HepG2 (cell line): ENCODE data around the gene NRP1. TPM values are rescaled to one million over a fixed set of nuclear protein-coding genes. Genes with fewer than 3 reads are reported as not detected.

Experiments
- ATAC-seq: fragments of 200-7000 bp; cut with Tn5 transposase; 3 replicates; pipeline ENCODE4 v1.9.1; 2020; ENCODE audit warnings: mild to moderate bottlenecking, moderate library complexity
- BruUV-seq: library from RNA; stranded (reverse); fragments of 400-500 nt; replicated peaks from 2 replicates; lab custom pipeline; 2021; lab: Mats Ljungman, UMichigan
- CTCF ChIA-PET: fragments of 300-600 bp; formaldehyde crosslinking; extraction: SDS; loops from one replicate; lab custom pipeline; 2021; ENCODE audit warnings: low total read pairs, inconsistent platforms, low intra/inter-chr PET ratio; lab: Yijun Ruan, JAX
- POLR2A ChIA-PET: fragments of 350-600 bp; sonication (Branson Sonifier 250); formaldehyde crosslinking; loops from one replicate; lab custom pipeline; 2020; ENCODE audit warnings: antibody characterized with exemption, inconsistent platforms; lab: Yijun Ruan, JAX
- DNase-seq: peaks from one replicate; pipeline ENCODE4 v3.0.0-alpha.2; 2015; ENCODE audit warnings: low spot score
- FAIRE-seq: peaks from 3 replicates; lab custom pipeline; 2011; peaks lifted over from hg19 to GRCh38; lab: Jason Lieb, UNC
- H2AFZ ChIP-seq: one replicate; pipeline ENCODE4 v1.6.1; 2011; ENCODE audit warnings: low read length, inconsistent platforms
- H3K27ac ChIP-seq: fragments of 300-600 bp; 3 replicates; pipeline ENCODE4 v1.8.0; 2011; ENCODE audit warnings: mixed run types, mild to moderate bottlenecking, mixed read lengths, low read length, inconsistent platforms; ENCODE audit not compliant: insufficient read depth; ENCODE audit errors: extremely low read length
- H3K27me3 ChIP-seq, 2 experiments: fragments of 200-600 bp in 1 of 2; 2 replicates in 1 of 2; 3 replicates in 1 of 2; pipeline versions ENCODE4 v1.6.0 to v1.8.0; 2011; ENCODE audit warnings: low read length in 2 of 2, mild to moderate bottlenecking in 2 of 2, moderate library complexity in 2 of 2, inconsistent platforms in 1 of 2; ENCODE audit not compliant: insufficient read depth in 2 of 2, control insufficient read depth in 1 of 2
- H3K36me3 ChIP-seq, 2 experiments: fragments of 200-600 bp in 1 of 2; replicated peaks in 1 of 2; 2 replicates in 1 of 2; 3 replicates in 1 of 2; pipeline versions ENCODE4 v1.5.1 to v1.8.0; 2011; ENCODE audit warnings: low read length in 2 of 2, inconsistent platforms in 1 of 2; ENCODE audit not compliant: insufficient read depth in 2 of 2, control insufficient read depth in 1 of 2
- H3K4me1 ChIP-seq: 2 replicates; pipeline ENCODE4 v1.5.1; 2012; ENCODE audit warnings: low read length, inconsistent platforms; ENCODE audit not compliant: insufficient read depth
- H3K4me2 ChIP-seq: 2 replicates; pipeline ENCODE4 v1.6.0; 2011; ENCODE audit warnings: low read depth, low read length, inconsistent platforms
- H3K4me3 ChIP-seq, 3 experiments: fragments of 200-600 bp in 1 of 3; sonication (generic), shearing (Covaris generic) in 1 of 3; replicated peaks in 1 of 3; 2 replicates each; pipeline ENCODE4 v1.5.1; 2011 to 2016; ENCODE audit warnings: low read length in 3 of 3, inconsistent platforms in 2 of 3, low read depth in 2 of 3, mild to moderate bottlenecking in 2 of 3, control low read depth in 1 of 3, mixed read lengths in 1 of 3; ENCODE audit not compliant: insufficient read depth in 1 of 3
- H3K79me2 ChIP-seq: one replicate; pipeline ENCODE4 v1.6.1; 2011; ENCODE audit warnings: low read length, inconsistent platforms; ENCODE audit not compliant: insufficient read depth
- H3K9ac ChIP-seq: 2 replicates; pipeline ENCODE4 v1.6.0; 2011; ENCODE audit warnings: mild to moderate bottlenecking, low read depth, low read length, inconsistent platforms; ENCODE audit not compliant: insufficient read depth
- H3K9me3 ChIP-seq: 2 replicates; pipeline ENCODE4 v1.5.1; 2012; ENCODE audit warnings: mild to moderate bottlenecking, low read length
- H4K20me1 ChIP-seq: 2 replicates; pipeline ENCODE4 v1.6.0; 2011; ENCODE audit warnings: inconsistent platforms, mild to moderate bottlenecking, low read length, moderate library complexity; ENCODE audit not compliant: insufficient read depth
- ELF1 ChIP-seq: sonication (generic); formaldehyde crosslinking; IDR thresholded peaks from 2 replicates; pipeline ENCODE4 v1.4.0; 2020; ENCODE audit warnings: missing genetic modification reagents
- GATAD2A ChIP-seq: IDR thresholded peaks from 2 replicates; pipeline ENCODE4 v1.6.1; 2016
- GLMP ChIP-seq: sonication (generic); formaldehyde crosslinking; IDR thresholded peaks from 2 replicates; pipeline ENCODE4 v1.9.0; 2021; ENCODE audit warnings: missing genetic modification reagents, mild to moderate bottlenecking, borderline replicate concordance
- JARID2 ChIP-seq: sonication (generic); formaldehyde crosslinking; IDR thresholded peaks from 2 replicates; pipeline ENCODE4 v1.8.1; 2023; ENCODE audit warnings: missing genetic modification reagents, inconsistent platforms; ENCODE audit not compliant: insufficient replicate concordance
- JUN ChIP-seq: sonication (generic); formaldehyde crosslinking; IDR thresholded peaks from 2 replicates; pipeline ENCODE4 v1.4.0; 2020; ENCODE audit warnings: mild to moderate bottlenecking, missing genetic modification reagents
- MLLT10 ChIP-seq: sonication (generic); formaldehyde crosslinking; IDR thresholded peaks from 2 replicates; pipeline ENCODE4 v1.4.0; 2020; ENCODE audit warnings: missing genetic modification reagents
- NCOR1 ChIP-seq: fragments of 200-600 bp; sonication (generic); IDR thresholded peaks from 2 replicates; pipeline ENCODE4 v1.7.0; 2017; ENCODE audit warnings: antibody characterized with exemption, low read length, borderline replicate concordance
- NRL ChIP-seq: sonication (generic); formaldehyde crosslinking; IDR thresholded peaks from 2 replicates; pipeline ENCODE4 v1.5.0; 2020; ENCODE audit warnings: missing genetic modification reagents, mild to moderate bottlenecking, moderate library complexity, borderline replicate concordance
- REPIN1 ChIP-seq: sonication (generic); formaldehyde crosslinking; IDR thresholded peaks from 2 replicates; pipeline ENCODE4 v1.8.0; 2022; ENCODE audit warnings: missing genetic modification reagents, low read depth, mild to moderate bottlenecking, borderline replicate concordance
- RFX3 ChIP-seq: IDR thresholded peaks from 2 replicates; pipeline ENCODE4 v1.6.1; 2016; ENCODE audit warnings: missing biosample characterization, missing genetic modification reagents
- TBL1XR1 ChIP-seq: fragments of 150-350 bp; IDR thresholded peaks from 2 replicates; pipeline ENCODE4 v1.6.1; 2014; ENCODE audit warnings: borderline replicate concordance, low read length; ENCODE audit not compliant: partially characterized antibody
- THRA ChIP-seq: sonication (generic); formaldehyde crosslinking; IDR thresholded peaks from 2 replicates; pipeline ENCODE4 v1.4.0; 2020; ENCODE audit warnings: missing genetic modification reagents, borderline replicate concordance
- ZBTB38 ChIP-seq: sonication (generic); formaldehyde crosslinking; IDR thresholded peaks from 2 replicates; pipeline ENCODE4 v1.5.1; 2020; ENCODE audit warnings: mild to moderate bottlenecking, missing genetic modification reagents
- ZNF333 ChIP-seq: sonication (generic); formaldehyde crosslinking; IDR thresholded peaks from 2 replicates; pipeline ENCODE4 v1.4.0; 2020; ENCODE audit warnings: mild to moderate bottlenecking, missing genetic modification reagents, borderline replicate concordance
- ZNF577 ChIP-seq: sonication (generic); formaldehyde crosslinking; IDR thresholded peaks from 2 replicates; pipeline ENCODE4 v1.4.0; 2020; ENCODE audit warnings: mild to moderate bottlenecking, low read depth, missing genetic modification reagents, borderline replicate concordance
- ZNF660 ChIP-seq: sonication (generic); formaldehyde crosslinking; IDR thresholded peaks from 2 replicates; pipeline ENCODE4 v1.5.1; 2020; ENCODE audit warnings: mild to moderate bottlenecking, low read depth, missing genetic modification reagents, borderline replicate concordance
- WGBS: methylation state at CpG from one replicate; pipeline ENCODE4 v1.1.6; 2017; ENCODE audit warnings: low lambda C conversion rate; 5-methylcytosine and 5-hydroxymethylcytosine counted together
- in situ Hi-C: cut with HindIII; loops from 2 replicates; pipeline ENCODE4 v1.10.0; 2017; ENCODE audit warnings: low pct_unique_long_range_greater_than_20kb; ENCODE audit not compliant: extremely low pct_ligation_motif_present
- intact Hi-C: fragments of 100-400 bp; cut with micrococcal nuclease; formaldehyde crosslinking; loops from one replicate; pipeline ENCODE4 v1.10.0; 2022; ENCODE audit not compliant: unreplicated experiment
- polyA plus RNA-seq, 8 experiments: library from polyadenylated mRNA; depleted of rRNA in 3 of 8; stranded (reverse) in 7 of 8; unstranded in 1 of 8; fragments of >200 nt; fragmentation: Illumina TruSeq in 4 of 8; extraction: Trizol in 4 of 8; gene quantifications; 2 replicates each; pipeline versions ENCODE4 v1.2.1 to v1.2.3, GENCODE V29; 2011 to 2016; ENCODE audit warnings: low read depth in 4 of 8, missing spikeins in 1 of 8, mixed read lengths in 1 of 8; ENCODE audit not compliant: insufficient read depth in 1 of 8
- total RNA-seq, 5 experiments: library from RNA; depleted of rRNA; stranded (reverse); fragments of >200 nt; fragmentation: Illumina TruSeq; extraction: Trizol; gene quantifications; 2 replicates each; pipeline ENCODE4 v1.2.3, GENCODE V29; 2016; ENCODE audit warnings: low read depth in 1 of 5

NRP1 gene
- total and polyA plus RNA-seq, 2 of the 13 experiments (the other 11 are each of a cell fraction or from before 2014, with no cell fraction given): 5.3 to 5.8 TPM

GRCh38 chr10:33199731-33200232 lies 134.7 kb downstream of the NRP1 start:
- peaks cover 0 to 2% of the 10 kb centered on the region in 2 experiments; a peak in 1 of 5 replicates for H3K36me3 ChIP-seq
- 96% methylated on average over 5 of the region's 5 CpGs for WGBS
- FAIRE-seq: no peak
- ATAC-seq: no peak
- no peak overlapping the region for H3K4me2 ChIP-seq
- in situ Hi-C loops: loop anchor here (5.0 kb wide), 1 partner anchor 308 kb away; no protein-coding TSS in a partner anchor
- POLR2A ChIA-PET: no interaction called here
- no peak overlapping the region for H3K4me3 ChIP-seq
- intact Hi-C loops: loop anchor here (5.0 to 10.0 kb wide), 4 partner anchors 108 to 925 kb away; no protein-coding TSS in a partner anchor
- no peaks in the 10 kb centered on the region for H3K27me3 ChIP-seq
- no TSS peak for BruUV-seq
- no peak for TF ChIP-seq GLMP (CRISPR knock-in tag)
- TF ChIP-seq NRL (CRISPR knock-in tag): no peak
- no peak for TF ChIP-seq ZNF333 (CRISPR knock-in tag)
- no peak for TF ChIP-seq REPIN1 (CRISPR knock-in tag)
- no peak for TF ChIP-seq TBL1XR1
- no peak for TF ChIP-seq THRA (CRISPR knock-in tag)
- no peak for TF ChIP-seq RFX3
- no peak for TF ChIP-seq ZNF577 (CRISPR knock-in tag)
- no peak for TF ChIP-seq JUN
- no peak for TF ChIP-seq JARID2 (CRISPR knock-in tag)
- no peak for TF ChIP-seq GATAD2A (CRISPR knock-in tag)
- TF ChIP-seq MLLT10 (CRISPR knock-in tag): no peak
- no peak for TF ChIP-seq ZNF660
- TF ChIP-seq NCOR1: no peak
- TF ChIP-seq ELF1 (CRISPR knock-in tag): no peak
- TF ChIP-seq ZBTB38 (CRISPR knock-in tag): no peak
- TF ChIP-seq, all 625 proteins: peak for 0
- Histone ChIP-seq H4K20me1 (no peaks in the 10 kb centered on the region), H3K9ac (no peak overlapping the region), H3K4me1 (peaks cover 56% of the 10 kb centered on the region), H3K27ac (no peak overlapping the region), H3K9me3 (no peaks in the 10 kb centered on the region), H2AFZ (no peak overlapping the region), H3K79me2 (no peaks in the 10 kb centered on the region)
- CTCF ChIA-PET: interaction anchor here (0.6 kb wide), 1 partner anchor 249 kb away, joined by 3 read pairs; no protein-coding TSS in a partner anchor
- DNase-seq: no peak
